Measurements from ENCODE around the gene KIAA2012. TPM values are rescaled to one million over a fixed set of nuclear protein-coding genes. Genes with fewer than 3 reads are reported as not detected.

The KIAA2012 gene
- total and polyA plus RNA-seq, 2 donors (not counting 1 experiment from before 2014, with no cell fraction given), result not detected

DNA sequence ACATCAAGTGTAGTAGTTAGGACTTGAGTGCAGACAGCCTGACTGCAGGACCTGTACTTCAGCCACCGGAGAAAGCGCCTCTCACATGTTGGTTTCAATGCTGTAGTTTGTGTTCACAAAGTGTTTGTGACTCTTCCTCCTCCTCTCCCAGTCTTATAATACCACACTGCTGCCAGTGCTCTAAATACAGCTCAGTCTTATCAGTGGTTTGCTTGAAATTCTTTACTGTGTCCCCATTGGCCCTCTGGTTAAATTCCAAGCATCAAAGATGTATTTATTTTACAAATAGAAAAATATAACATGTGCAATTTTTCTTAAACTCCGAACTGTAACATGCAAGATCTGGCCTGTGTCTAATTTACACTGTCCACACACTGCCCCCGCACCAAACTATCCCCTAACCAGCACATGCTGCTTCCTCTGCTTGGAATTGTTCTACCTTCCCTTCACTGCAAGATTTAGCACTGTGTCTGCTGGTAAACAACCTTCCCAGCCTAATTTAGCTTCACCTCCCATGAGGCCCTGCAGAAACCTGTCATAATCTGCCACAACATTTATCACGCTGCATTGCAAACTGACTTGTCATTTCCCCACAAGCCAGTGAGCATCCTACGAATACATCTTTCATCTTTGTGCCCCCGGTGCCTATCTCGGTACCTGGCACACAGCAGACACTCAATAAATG is 88.2 kb downstream of the KIAA2012 start:
- no peak for ATAC-seq (ENCODE audit: low read depth)
- H3K9me3 ChIP-seq (ENCODE audit: control extremely low read depth in 1 of 3, control insufficient read depth in 2 of 3, insufficient read depth in 1 of 3, low read length in 2 of 3), result no peaks in the 10 kb centered on the region
- no peaks in the 10 kb centered on the region for H4K20me1 ChIP-seq (ENCODE audit: control insufficient read depth, insufficient read depth, low read length, poor library complexity, severe bottlenecking)
- TF ChIP-seq EZH2 (IDR thresholded peaks at IDR 0.05; ENCODE audit: borderline replicate concordance, insufficient read depth, low read depth, low read length, poor library complexity, severe bottlenecking), result no peak
- TF ChIP-seq, protein P1, sequence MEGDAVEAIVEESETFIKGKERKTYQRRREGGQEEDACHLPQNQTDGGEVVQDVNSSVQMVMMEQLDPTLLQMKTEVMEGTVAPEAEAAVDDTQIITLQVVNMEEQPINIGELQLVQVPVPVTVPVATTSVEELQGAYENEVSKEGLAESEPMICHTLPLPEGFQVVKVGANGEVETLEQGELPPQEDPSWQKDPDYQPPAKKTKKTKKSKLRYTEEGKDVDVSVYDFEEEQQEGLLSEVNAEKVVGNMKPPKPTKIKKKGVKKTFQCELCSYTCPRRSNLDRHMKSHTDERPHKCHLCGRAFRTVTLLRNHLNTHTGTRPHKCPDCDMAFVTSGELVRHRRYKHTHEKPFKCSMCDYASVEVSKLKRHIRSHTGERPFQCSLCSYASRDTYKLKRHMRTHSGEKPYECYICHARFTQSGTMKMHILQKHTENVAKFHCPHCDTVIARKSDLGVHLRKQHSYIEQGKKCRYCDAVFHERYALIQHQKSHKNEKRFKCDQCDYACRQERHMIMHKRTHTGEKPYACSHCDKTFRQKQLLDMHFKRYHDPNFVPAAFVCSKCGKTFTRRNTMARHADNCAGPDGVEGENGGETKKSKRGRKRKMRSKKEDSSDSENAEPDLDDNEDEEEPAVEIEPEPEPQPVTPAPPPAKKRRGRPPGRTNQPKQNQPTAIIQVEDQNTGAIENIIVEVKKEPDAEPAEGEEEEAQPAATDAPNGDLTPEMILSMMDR (IDR thresholded peaks at IDR 0.05), result no peak
- no peak overlapping the region for H3K27ac Mint-ChIP-seq
- no peak for DNase-seq
- no peak overlapping the region for H3K4me3 Mint-ChIP-seq
- H3K4me1 Mint-ChIP-seq, result peaks cover 3% of the 10 kb centered on the region
- H3K36me3 ChIP-seq (replicated peaks in 1 of 2; ENCODE audit: control extremely low read depth in 1 of 2, control insufficient read depth in 1 of 2, extremely low read depth in 1 of 2, insufficient read depth in 2 of 2, low read length in 1 of 2), result no peaks in the 10 kb centered on the region
- H3K4me3 ChIP-seq (ENCODE audit: control extremely low read depth in 1 of 5, extremely low read depth in 1 of 5, insufficient read depth in 1 of 5, low read depth in 2 of 5, low read length in 4 of 5), result no peak overlapping the region
- peak overlapping the region; percentile 37 for H2AFZ ChIP-seq (ENCODE audit: insufficient read depth, low read depth, low read length, poor library complexity, severe bottlenecking)
- ChIA-PET CTCF (interaction anchor here (1.2 kb wide), 1 partner anchor 301 kb away, joined by 4 read pairs; no protein-coding TSS in a partner anchor), POLR2A (no interaction called here)
- no peak overlapping the region for H3K4me2 ChIP-seq (replicated peaks; ENCODE audit: low read depth, low read length, poor library complexity, severe bottlenecking)
- intact Hi-C loops (cut with micrococcal nuclease), result no loop called here
- H3K9me3 Mint-ChIP-seq (ENCODE audit: insufficient read depth), result no peaks in the 10 kb centered on the region
- no peak overlapping the region for H3K27ac ChIP-seq (ENCODE audit: low read length in 2 of 2)
- no peaks in the 10 kb centered on the region for H3K27me3 ChIP-seq (replicated peaks in 1 of 4; ENCODE audit: control extremely low read depth in 1 of 4, control insufficient read depth in 3 of 4, insufficient read depth in 4 of 4, low read length in 3 of 4)
- peaks cover 10% of the 10 kb centered on the region for H3K27me3 Mint-ChIP-seq
- H3K4me1 ChIP-seq (ENCODE audit: control insufficient read depth in 2 of 2, insufficient read depth in 2 of 2, low read length in 2 of 2), result no peaks in the 10 kb centered on the region
- 20% methylated on average over 6 of the region's 8 CpGs for WGBS (ENCODE audit: insufficient coverage)
- H3K79me2 ChIP-seq (ENCODE audit: control insufficient read depth, insufficient read depth, low read length), result no peaks in the 10 kb centered on the region
- H3K9ac ChIP-seq (ENCODE audit: low read length), result no peak overlapping the region

DNA sequence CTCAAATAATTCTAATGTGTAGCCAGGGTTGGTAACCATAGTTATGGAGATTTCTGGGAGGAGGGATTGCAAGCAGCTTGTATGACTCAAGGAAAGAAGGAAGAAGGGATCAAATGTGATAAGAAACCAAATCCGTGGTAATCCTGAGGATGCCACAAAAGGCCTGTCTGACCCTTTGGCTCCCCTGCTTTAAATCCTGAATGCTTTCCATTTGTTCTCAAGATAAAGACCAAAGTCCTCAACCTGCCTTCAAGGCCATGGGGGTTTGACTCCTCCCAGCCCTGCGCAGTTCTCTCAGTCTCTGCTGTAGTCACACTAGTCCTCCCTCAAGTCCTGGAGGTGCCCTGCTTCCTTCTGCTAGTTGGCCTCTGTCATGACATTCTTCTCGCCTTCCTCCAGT is 91.4 kb downstream of the KIAA2012 start:
- Mint-ChIP-seq H3K9me3 (ENCODE audit: insufficient read depth) (no peaks in the 10 kb centered on the region), H3K4me1 (peaks cover 3% of the 10 kb centered on the region), H3K4me3 (no peak overlapping the region), H3K27ac (no peak overlapping the region), H3K27me3 (no peaks in the 10 kb centered on the region)
- TF ChIP-seq EZH2 (IDR thresholded peaks at IDR 0.05; ENCODE audit: borderline replicate concordance, insufficient read depth, low read depth, low read length, poor library complexity, severe bottlenecking), result no peak
- TF ChIP-seq, protein P1 (IDR thresholded peaks at IDR 0.05), result no peak
- Histone ChIP-seq H3K4me2 (replicated peaks; ENCODE audit: low read depth, low read length, poor library complexity, severe bottlenecking) (no peak overlapping the region), H2AFZ (ENCODE audit: insufficient read depth, low read depth, low read length, poor library complexity, severe bottlenecking) (no peak overlapping the region), H3K36me3 (replicated peaks in 1 of 2; ENCODE audit: control extremely low read depth in 1 of 2, control insufficient read depth in 1 of 2, extremely low read depth in 1 of 2, insufficient read depth in 2 of 2, low read length in 1 of 2) (no peaks in the 10 kb centered on the region), H3K4me3 (ENCODE audit: control extremely low read depth in 1 of 5, extremely low read depth in 1 of 5, insufficient read depth in 1 of 5, low read depth in 2 of 5, low read length in 4 of 5) (no peak overlapping the region), H3K9ac (ENCODE audit: low read length) (no peak overlapping the region), H3K4me1 (ENCODE audit: control insufficient read depth in 2 of 2, insufficient read depth in 2 of 2, low read length in 2 of 2) (no peaks in the 10 kb centered on the region), H3K27ac (ENCODE audit: low read length in 2 of 2) (no peak overlapping the region), H3K27me3 (replicated peaks in 1 of 4; ENCODE audit: control extremely low read depth in 1 of 4, control insufficient read depth in 3 of 4, insufficient read depth in 4 of 4, low read length in 3 of 4) (no peaks in the 10 kb centered on the region), H3K9me3 (ENCODE audit: control extremely low read depth in 1 of 3, control insufficient read depth in 2 of 3, insufficient read depth in 1 of 3, low read length in 2 of 3) (no peaks in the 10 kb centered on the region), H3K79me2 (ENCODE audit: control insufficient read depth, insufficient read depth, low read length) (no peaks in the 10 kb centered on the region), H4K20me1 (ENCODE audit: control insufficient read depth, insufficient read depth, low read length, poor library complexity, severe bottlenecking) (no peaks in the 10 kb centered on the region)
- ATAC-seq (ENCODE audit: low read depth), result no peak
- WGBS (ENCODE audit: insufficient coverage), result 86% methylated on average over 3 of the region's 3 CpGs
- intact Hi-C loops (cut with micrococcal nuclease), result no loop called here
- ChIA-PET POLR2A (no interaction called here), CTCF (interaction anchor here (2.5 kb wide), 1 partner anchor 14 kb away, joined by 8 read pairs; no protein-coding TSS in a partner anchor)
- no peak for DNase-seq

All from B cell (primary cell).